ENCODE data around the gene ELMO1.

The ELMO1 gene

GRCh38 chr7:37341033-37341630 lies 107.5 kb downstream of the ELMO1 start:
- Histone ChIP-seq H3K36me3 (ENCODE audit: control insufficient read depth, low read length) (peaks cover 36% of the 10 kb centered on the region), H3F3A (ENCODE audit: control insufficient read depth, insufficient read depth) (peaks cover 14% of the 10 kb centered on the region), H3K9me3 (ENCODE audit: control insufficient read depth, insufficient read depth, low read length) (no peaks in the 10 kb centered on the region), H3K4me3 (ENCODE audit: low read length) (peak overlapping the region; percentile 88), H3K79me2 (ENCODE audit: control insufficient read depth, low read length) (peaks cover 73% of the 10 kb centered on the region), H4K20me1 (ENCODE audit: control insufficient read depth, insufficient read depth, low read depth, low read length) (no peaks in the 10 kb centered on the region), H3K4me1 (ENCODE audit: control insufficient read depth, low read length) (peaks cover 87% of the 10 kb centered on the region), H3K4me2 (ENCODE audit: low read length) (peak overlapping the region; percentile 96), H3K27me3 (ENCODE audit: control insufficient read depth, low read length) (no peaks in the 10 kb centered on the region), H3K9me2 (replicated peaks; ENCODE audit: control insufficient read depth, low read length) (no peaks in the 10 kb centered on the region), H3K27ac (ENCODE audit: low read depth, low read length) (peak overlapping the region; percentile 84)
- no peak for TF ChIP-seq CTCF (IDR thresholded peaks at IDR 0.05; ENCODE audit: low read depth, low read length, poor library complexity, severe bottlenecking)
- no peak for TF ChIP-seq EZH2phosphoT487 (IDR thresholded peaks at IDR 0.05; ENCODE audit: borderline replicate concordance, low read length)

- Histone ChIP-seq H3K36me3 (ENCODE audit: control insufficient read depth, low read length) (peaks cover 50% of the 10 kb centered on the region), H3F3A (ENCODE audit: control insufficient read depth, insufficient read depth) (no peaks in the 10 kb centered on the region; the same call in 1 of the 2 replicates), H3K27ac (ENCODE audit: low read depth, low read length) (no peak overlapping the region), H3K27me3 (ENCODE audit: control insufficient read depth, low read length) (no peaks in the 10 kb centered on the region), H3K4me2 (ENCODE audit: low read length) (peak overlapping the region; percentile 96), H4K20me1 (ENCODE audit: control insufficient read depth, insufficient read depth, low read depth, low read length) (no peaks in the 10 kb centered on the region), H3K4me1 (ENCODE audit: control insufficient read depth, low read length) (peaks cover 67% of the 10 kb centered on the region), H3K9me3 (ENCODE audit: control insufficient read depth, insufficient read depth, low read length) (no peaks in the 10 kb centered on the region), H3K4me3 (ENCODE audit: low read length) (peak overlapping the region; percentile 88), H3K79me2 (ENCODE audit: control insufficient read depth, low read length) (peaks cover 92% of the 10 kb centered on the region), H3K9me2 (replicated peaks; ENCODE audit: control insufficient read depth, low read length) (no peaks in the 10 kb centered on the region)
- no peak for TF ChIP-seq CTCF (IDR thresholded peaks at IDR 0.05; ENCODE audit: low read depth, low read length, poor library complexity, severe bottlenecking)
- no peak for TF ChIP-seq EZH2phosphoT487 (IDR thresholded peaks at IDR 0.05; ENCODE audit: borderline replicate concordance, low read length)
Measured at GRCh38 chr7:37338966-37339365, 109.7 kb downstream of the ELMO1 start.

GRCh38 chr7:37337522-37337921 lies 111.1 kb downstream of the ELMO1 start:
- no peak overlapping the region for H3K4me2 ChIP-seq (ENCODE audit: low read length)
- peaks cover 53% of the 10 kb centered on the region for H3K4me1 ChIP-seq (ENCODE audit: control insufficient read depth, low read length)
- H3K9me3 ChIP-seq (ENCODE audit: control insufficient read depth, insufficient read depth, low read length), result no peaks in the 10 kb centered on the region
- H3K79me2 ChIP-seq (ENCODE audit: control insufficient read depth, low read length), result peaks cover 98% of the 10 kb centered on the region
- peaks cover 64% of the 10 kb centered on the region for H3K36me3 ChIP-seq (ENCODE audit: control insufficient read depth, low read length)
- no peaks in the 10 kb centered on the region for H3F3A ChIP-seq (ENCODE audit: control insufficient read depth, insufficient read depth)
- H3K27ac ChIP-seq (ENCODE audit: low read depth, low read length), result no peak overlapping the region
- H3K4me3 ChIP-seq (ENCODE audit: low read length), result no peak overlapping the region
- H4K20me1 ChIP-seq (ENCODE audit: control insufficient read depth, insufficient read depth, low read depth, low read length), result no peaks in the 10 kb centered on the region
- H3K27me3 ChIP-seq (ENCODE audit: control insufficient read depth, low read length), result no peaks in the 10 kb centered on the region
- H3K9me2 ChIP-seq (replicated peaks; ENCODE audit: control insufficient read depth, low read length), result no peaks in the 10 kb centered on the region
- TF ChIP-seq CTCF (IDR thresholded peaks at IDR 0.05; ENCODE audit: low read depth, low read length, poor library complexity, severe bottlenecking) (no peak), EZH2phosphoT487 (IDR thresholded peaks at IDR 0.05; ENCODE audit: borderline replicate concordance, low read length) (no peak)
